Measurements from ENCODE around the gene GPC3. TPM values are rescaled to one million over a fixed set of nuclear protein-coding genes. Genes with fewer than 3 reads are reported as not detected.

Gene GPC3
- polyA plus RNA-seq, 1 of the 3 experiments (the other 2 are of a cell fraction): 1.4 TPM

DNA sequence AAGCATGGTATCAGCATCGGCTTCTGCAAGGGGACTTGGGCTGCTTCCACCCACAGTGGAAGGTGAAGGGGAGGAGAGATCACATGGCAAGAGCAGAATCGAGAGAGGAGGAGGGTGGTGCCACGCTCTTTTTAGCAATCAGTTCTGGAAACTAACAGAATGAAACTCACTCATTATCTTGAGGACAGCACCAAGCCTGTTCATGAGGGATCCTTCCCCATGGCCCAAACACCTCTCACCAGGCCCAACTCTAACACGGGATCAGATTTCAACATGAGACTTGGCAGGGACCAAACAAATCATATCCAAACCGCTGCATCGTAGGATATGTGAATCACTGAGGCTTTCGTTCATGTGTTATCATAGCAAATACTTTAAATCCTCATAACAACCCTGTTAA, 125.5 kb downstream of the GPC3 start:
- WGBS (ENCODE audit: low lambda C conversion rate): 47% methylated on average over 7 of the region's 7 CpGs
- TF ChIP-seq CHD2 (IDR thresholded peaks at IDR 0.05; ENCODE audit: low read length, partially characterized antibody) (no peak), EP300 (IDR thresholded peaks at IDR 0.05; ENCODE audit: borderline replicate concordance in 1 of 2, low read depth in 1 of 2, low read length in 1 of 2) (no peak), EZH2phosphoT487 (IDR thresholded peaks at IDR 0.05; ENCODE audit: borderline replicate concordance, low read depth) (no peak), TEAD4 (IDR thresholded peaks at IDR 0.05; ENCODE audit: borderline replicate concordance, insufficient read depth) (no peak)

DNA sequence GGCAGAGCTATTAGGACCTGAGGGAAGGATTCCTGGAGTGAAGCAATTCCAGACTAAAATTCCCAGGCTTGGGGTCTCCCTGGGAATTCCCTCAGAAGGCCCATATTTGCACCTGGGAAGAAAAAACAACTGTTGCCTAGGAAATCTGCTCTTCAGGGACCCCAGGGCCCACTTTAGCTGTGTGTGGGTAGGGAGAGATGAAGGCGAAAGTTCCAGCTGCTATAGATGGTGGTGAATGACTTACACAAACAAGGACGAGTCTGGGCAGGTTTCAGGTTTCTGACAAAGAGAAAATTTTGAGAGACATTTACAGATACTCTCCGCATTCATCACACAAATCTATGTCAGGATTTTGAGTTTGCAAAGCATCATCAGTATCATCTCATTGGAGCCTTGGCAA, 126.1 kb downstream of the GPC3 start:
- Histone ChIP-seq H3K4me3 (ENCODE audit: low read depth in 2 of 2, low read length in 1 of 2) (no peak overlapping the region), H3K4me2 (no peak overlapping the region), H3K4me1 (ENCODE audit: control insufficient read depth in 1 of 2, insufficient read depth in 2 of 2, low read depth in 1 of 2, low read length in 1 of 2) (no peaks in the 10 kb centered on the region), H3F3A (replicated peaks; ENCODE audit: insufficient read depth) (no peaks in the 10 kb centered on the region), H3K79me2 (ENCODE audit: insufficient read depth) (no peaks in the 10 kb centered on the region), H3K27me3 (ENCODE audit: insufficient read depth) (no peaks in the 10 kb centered on the region; the same call in 1 of the 2 replicates), H3K9ac (no peak overlapping the region), H3K27ac (ENCODE audit: low read depth in 2 of 2, low read length in 1 of 2) (no peak overlapping the region), H2AFZ (ENCODE audit: low read depth) (no peak overlapping the region), H3K36me3 (replicated peaks in 1 of 2; ENCODE audit: control insufficient read depth in 1 of 2, insufficient read depth in 2 of 2, low read length in 1 of 2) (no peaks in the 10 kb centered on the region), H4K20me1 (ENCODE audit: insufficient read depth) (no peaks in the 10 kb centered on the region), H3K9me2 (no peaks in the 10 kb centered on the region), H3K9me3 (no peaks in the 10 kb centered on the region)
- ChIA-PET CTCF (interaction anchor here (0.8 to 1.4 kb wide), 2 partner anchors 9 to 67 kb away, joined by 3 read pairs; no protein-coding TSS in a partner anchor), POLR2A (no interaction called here)
- no peak for DNase-seq
- WGBS (ENCODE audit: low lambda C conversion rate): 32% methylated on average over 3 of the region's 3 CpGs
- TF ChIP-seq YY1 (IDR thresholded peaks at IDR 0.05; ENCODE audit: low read depth): no peak
- TF ChIP-seq RXRA (IDR thresholded peaks at IDR 0.05; ENCODE audit: borderline replicate concordance, low read depth): no peak

More for the DNA sequence above, 125.5 kb downstream of the GPC3 start:
- Histone ChIP-seq H3K4me1 (ENCODE audit: control insufficient read depth in 1 of 2, insufficient read depth in 2 of 2, low read depth in 1 of 2, low read length in 1 of 2) (no peaks in the 10 kb centered on the region), H3K9ac (no peak overlapping the region), H3K9me2 (no peaks in the 10 kb centered on the region), H3K36me3 (replicated peaks in 1 of 2; ENCODE audit: control insufficient read depth in 1 of 2, insufficient read depth in 2 of 2, low read length in 1 of 2) (no peaks in the 10 kb centered on the region), H3K79me2 (ENCODE audit: insufficient read depth) (no peaks in the 10 kb centered on the region), H3K4me2 (no peak overlapping the region), H3K27ac (ENCODE audit: low read depth in 2 of 2, low read length in 1 of 2) (no peak overlapping the region), H4K20me1 (ENCODE audit: insufficient read depth) (no peaks in the 10 kb centered on the region), H3K4me3 (ENCODE audit: low read depth in 2 of 2, low read length in 1 of 2) (no peak overlapping the region), H3F3A (replicated peaks; ENCODE audit: insufficient read depth) (no peaks in the 10 kb centered on the region), H3K27me3 (ENCODE audit: insufficient read depth) (no peaks in the 10 kb centered on the region; the same call in 1 of the 2 replicates), H2AFZ (ENCODE audit: low read depth) (no peak overlapping the region), H3K9me3 (no peaks in the 10 kb centered on the region)
- CTCF ChIA-PET: interaction anchor here (0.8 to 1.3 kb wide), 2 partner anchors 8 to 9 kb away, joined by 3 read pairs; no protein-coding TSS in a partner anchor
- POLR2A ChIA-PET: no interaction called here
- no peak for DNase-seq

DNA sequence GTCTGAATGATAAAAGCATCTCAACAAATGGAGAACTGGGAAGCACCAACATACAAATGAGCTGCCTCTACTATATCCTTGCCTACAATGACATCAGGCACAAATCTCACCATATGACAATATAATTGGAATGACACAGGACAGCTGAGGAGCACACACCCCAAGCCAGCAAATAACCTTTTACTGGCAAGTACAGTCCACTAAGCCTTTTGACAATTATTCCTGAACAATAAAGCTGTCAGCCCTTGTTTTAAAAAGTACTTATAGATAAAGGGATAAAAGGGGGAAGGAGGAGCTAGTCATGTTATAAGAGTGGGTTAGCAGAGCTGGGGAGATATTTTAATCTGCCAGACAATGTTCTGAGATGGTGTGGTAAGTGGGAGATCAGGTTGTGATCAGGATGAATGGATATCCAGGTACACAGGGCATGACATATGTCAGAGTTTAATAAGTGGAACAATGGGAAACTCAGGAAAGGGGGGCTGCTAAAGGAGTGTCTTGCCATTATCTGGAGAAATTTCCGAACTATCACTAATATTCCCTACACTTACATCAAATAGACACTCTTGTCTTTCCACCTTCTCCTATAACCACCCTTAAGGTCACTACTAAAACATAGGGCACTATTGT, 127.6 kb downstream of the GPC3 start:
- Histone ChIP-seq H3F3A (replicated peaks; ENCODE audit: insufficient read depth) (no peaks in the 10 kb centered on the region), H3K79me2 (ENCODE audit: insufficient read depth) (no peaks in the 10 kb centered on the region), H3K4me3 (ENCODE audit: low read depth in 2 of 2, low read length in 1 of 2) (no peak overlapping the region), H3K27me3 (ENCODE audit: insufficient read depth) (no peaks in the 10 kb centered on the region; the same call in 1 of the 2 replicates), H3K4me1 (ENCODE audit: control insufficient read depth in 1 of 2, insufficient read depth in 2 of 2, low read depth in 1 of 2, low read length in 1 of 2) (no peaks in the 10 kb centered on the region), H4K20me1 (ENCODE audit: insufficient read depth) (no peaks in the 10 kb centered on the region), H3K9me2 (no peaks in the 10 kb centered on the region), H3K4me2 (no peak overlapping the region), H3K9me3 (no peaks in the 10 kb centered on the region), H2AFZ (ENCODE audit: low read depth) (no peak overlapping the region), H3K27ac (ENCODE audit: low read depth in 2 of 2, low read length in 1 of 2) (no peak overlapping the region), H3K9ac (no peak overlapping the region), H3K36me3 (replicated peaks in 1 of 2; ENCODE audit: control insufficient read depth in 1 of 2, insufficient read depth in 2 of 2, low read length in 1 of 2) (no peaks in the 10 kb centered on the region)
- CTCF ChIA-PET: interaction anchor here (1.2 to 1.4 kb wide), 2 partner anchors 20 to 66 kb away, joined by 3 read pairs; no protein-coding TSS in a partner anchor
- 6% methylated on average over 1 of the region's 1 CpG for WGBS (ENCODE audit: low lambda C conversion rate)
- no peak for DNase-seq
- POLR2A ChIA-PET: no interaction called here
- no peak for TF ChIP-seq FOXJ3 (CRISPR knock-in tag; IDR thresholded peaks at IDR 0.05)
- no peak for TF ChIP-seq SIN3A (IDR thresholded peaks at IDR 0.05; ENCODE audit: borderline replicate concordance, low read depth, low read length)
- TF ChIP-seq, protein P1, sequence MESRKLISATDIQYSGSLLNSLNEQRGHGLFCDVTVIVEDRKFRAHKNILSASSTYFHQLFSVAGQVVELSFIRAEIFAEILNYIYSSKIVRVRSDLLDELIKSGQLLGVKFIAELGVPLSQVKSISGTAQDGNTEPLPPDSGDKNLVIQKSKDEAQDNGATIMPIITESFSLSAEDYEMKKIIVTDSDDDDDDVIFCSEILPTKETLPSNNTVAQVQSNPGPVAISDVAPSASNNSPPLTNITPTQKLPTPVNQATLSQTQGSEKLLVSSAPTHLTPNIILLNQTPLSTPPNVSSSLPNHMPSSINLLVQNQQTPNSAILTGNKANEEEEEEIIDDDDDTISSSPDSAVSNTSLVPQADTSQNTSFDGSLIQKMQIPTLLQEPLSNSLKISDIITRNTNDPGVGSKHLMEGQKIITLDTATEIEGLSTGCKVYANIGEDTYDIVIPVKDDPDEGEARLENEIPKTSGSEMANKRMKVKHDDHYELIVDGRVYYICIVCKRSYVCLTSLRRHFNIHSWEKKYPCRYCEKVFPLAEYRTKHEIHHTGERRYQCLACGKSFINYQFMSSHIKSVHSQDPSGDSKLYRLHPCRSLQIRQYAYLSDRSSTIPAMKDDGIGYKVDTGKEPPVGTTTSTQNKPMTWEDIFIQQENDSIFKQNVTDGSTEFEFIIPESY (IDR thresholded peaks at IDR 0.05; ENCODE audit: borderline replicate concordance, low read depth): no peak
- no peak for TF ChIP-seq TAF1 (IDR thresholded peaks at IDR 0.05; ENCODE audit: borderline replicate concordance, low read depth, low read length)
- TF ChIP-seq NRF1 (IDR thresholded peaks at IDR 0.05; ENCODE audit: low read depth, low read length): no peak
- TF ChIP-seq EP300 (IDR thresholded peaks at IDR 0.05; ENCODE audit: borderline replicate concordance in 1 of 2, low read depth in 1 of 2, low read length in 1 of 2): no peak
- no peak for TF ChIP-seq NFIC (IDR thresholded peaks at IDR 0.05; ENCODE audit: borderline replicate concordance)
- TF ChIP-seq, protein P2, sequence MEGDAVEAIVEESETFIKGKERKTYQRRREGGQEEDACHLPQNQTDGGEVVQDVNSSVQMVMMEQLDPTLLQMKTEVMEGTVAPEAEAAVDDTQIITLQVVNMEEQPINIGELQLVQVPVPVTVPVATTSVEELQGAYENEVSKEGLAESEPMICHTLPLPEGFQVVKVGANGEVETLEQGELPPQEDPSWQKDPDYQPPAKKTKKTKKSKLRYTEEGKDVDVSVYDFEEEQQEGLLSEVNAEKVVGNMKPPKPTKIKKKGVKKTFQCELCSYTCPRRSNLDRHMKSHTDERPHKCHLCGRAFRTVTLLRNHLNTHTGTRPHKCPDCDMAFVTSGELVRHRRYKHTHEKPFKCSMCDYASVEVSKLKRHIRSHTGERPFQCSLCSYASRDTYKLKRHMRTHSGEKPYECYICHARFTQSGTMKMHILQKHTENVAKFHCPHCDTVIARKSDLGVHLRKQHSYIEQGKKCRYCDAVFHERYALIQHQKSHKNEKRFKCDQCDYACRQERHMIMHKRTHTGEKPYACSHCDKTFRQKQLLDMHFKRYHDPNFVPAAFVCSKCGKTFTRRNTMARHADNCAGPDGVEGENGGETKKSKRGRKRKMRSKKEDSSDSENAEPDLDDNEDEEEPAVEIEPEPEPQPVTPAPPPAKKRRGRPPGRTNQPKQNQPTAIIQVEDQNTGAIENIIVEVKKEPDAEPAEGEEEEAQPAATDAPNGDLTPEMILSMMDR (IDR thresholded peaks at IDR 0.05): no peak
- TF ChIP-seq, protein P3, sequence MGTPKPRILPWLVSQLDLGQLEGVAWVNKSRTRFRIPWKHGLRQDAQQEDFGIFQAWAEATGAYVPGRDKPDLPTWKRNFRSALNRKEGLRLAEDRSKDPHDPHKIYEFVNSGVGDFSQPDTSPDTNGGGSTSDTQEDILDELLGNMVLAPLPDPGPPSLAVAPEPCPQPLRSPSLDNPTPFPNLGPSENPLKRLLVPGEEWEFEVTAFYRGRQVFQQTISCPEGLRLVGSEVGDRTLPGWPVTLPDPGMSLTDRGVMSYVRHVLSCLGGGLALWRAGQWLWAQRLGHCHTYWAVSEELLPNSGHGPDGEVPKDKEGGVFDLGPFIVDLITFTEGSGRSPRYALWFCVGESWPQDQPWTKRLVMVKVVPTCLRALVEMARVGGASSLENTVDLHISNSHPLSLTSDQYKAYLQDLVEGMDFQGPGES (IDR thresholded peaks at IDR 0.05; ENCODE audit: low read depth, low read length): no peak
- TF ChIP-seq RXRA (IDR thresholded peaks at IDR 0.05; ENCODE audit: borderline replicate concordance, low read depth): no peak
- TF ChIP-seq POLR2AphosphoS5 (IDR thresholded peaks at IDR 0.05; ENCODE audit: low read depth, low read length): no peak
- no peak for TF ChIP-seq GATA2 (CRISPR knock-in tag; IDR thresholded peaks at IDR 0.05)

Measured in SK-N-SH (cell line).